CD4-positive, alpha-beta T cell (primary cell): Measurements from ENCODE around the gene SPTBN4. TPM values are rescaled to one million over a fixed set of nuclear protein-coding genes. Genes with fewer than 3 reads are reported as not detected.

Source experiments
- ATAC-seq: fragments of 200-7000 bp; cut with Tn5 transposase; one replicate; pipeline ENCODE4 v1.10.0; 2022; ENCODE audit warnings: mild to moderate bottlenecking; ENCODE audit not compliant: poor library complexity
- CTCF ChIA-PET: fragments of 350-600 bp; sonication (Branson Sonifier 250); formaldehyde crosslinking; loops from one replicate; lab custom pipeline; 2021; ENCODE audit warnings: antibody characterized with exemption, inconsistent platforms; lab: Charles Lee
- POLR2A ChIA-PET: fragments of 350-600 bp; sonication (Branson Sonifier 250); formaldehyde crosslinking; loops from one replicate; lab custom pipeline; 2021; ENCODE audit warnings: antibody characterized with exemption, inconsistent platforms; lab: Charles Lee
- DNase-seq, 14 experiments: peaks; one replicate each; pipeline ENCODE4 v3.0.0-alpha.2; 2013 to 2020; ENCODE audit warnings: mixed read lengths in 2 of 14
- H3K27ac ChIP-seq, 2 donors: one replicate each; pipeline versions ENCODE4 v1.5.1 to v1.7.0; 2013; ENCODE audit warnings: low read length in 2 of 2, low read depth in 1 of 2, mild to moderate bottlenecking in 1 of 2
- H3K27me3 ChIP-seq, 2 experiments: 1 replicate in 1 of 2; 2 replicates in 1 of 2; pipeline versions ENCODE4 v1.6.1 to v1.7.0; 2013; ENCODE audit warnings: low read length in 2 of 2, control low read depth in 1 of 2, mild to moderate bottlenecking in 1 of 2, moderate library complexity in 1 of 2; ENCODE audit not compliant: insufficient read depth in 2 of 2, control insufficient read depth in 1 of 2
- H3K36me3 ChIP-seq: one replicate; pipeline ENCODE4 v1.6.1; 2013; ENCODE audit warnings: low read length, control low read depth; ENCODE audit not compliant: insufficient read depth
- H3K4me1 ChIP-seq: one replicate; pipeline ENCODE4 v1.6.1; 2013; ENCODE audit warnings: low read length, control low read depth; ENCODE audit not compliant: insufficient read depth
- H3K4me3 ChIP-seq: one replicate; pipeline ENCODE4 v1.5.1; 2013; ENCODE audit warnings: mild to moderate bottlenecking, low read length, moderate library complexity
- H3K9me3 ChIP-seq, 2 experiments: 1 replicate in 1 of 2; 2 replicates in 1 of 2; pipeline versions ENCODE4 v1.6.1 to v1.7.0; 2013; ENCODE audit warnings: low read length in 2 of 2, mild to moderate bottlenecking in 2 of 2, control low read depth in 1 of 2, moderate library complexity in 1 of 2; ENCODE audit not compliant: control insufficient read depth in 1 of 2, insufficient read depth in 1 of 2
- H3K27ac Mint-ChIP-seq: one replicate; pipeline ENCODE4 v1.8.0; 2020; ENCODE audit warnings: mixed read lengths
- H3K27me3 Mint-ChIP-seq: one replicate; pipeline ENCODE4 v1.8.0; 2021; ENCODE audit warnings: mixed read lengths
- H3K36me3 Mint-ChIP-seq: one replicate; pipeline ENCODE4 v1.8.0; 2021; ENCODE audit warnings: low read depth, mixed read lengths
- H3K4me1 Mint-ChIP-seq: one replicate; pipeline ENCODE4 v1.8.0; 2021; ENCODE audit warnings: low read depth, mixed read lengths
- H3K4me3 Mint-ChIP-seq: one replicate; pipeline ENCODE4 v1.8.0; 2020; ENCODE audit warnings: mild to moderate bottlenecking, mixed read lengths
- H3K9me3 Mint-ChIP-seq: one replicate; pipeline ENCODE4 v1.8.0; 2020; ENCODE audit warnings: mixed read lengths
- CTCF ChIP-seq: fragments of 200-600 bp; IDR thresholded peaks from one replicate; pipeline ENCODE4 v1.8.0; 2022; ENCODE audit warnings: antibody characterized with exemption, mild to moderate bottlenecking
- intact Hi-C, 2 experiments: fragments of 100-400 bp; cut with DNase I in 1 of 2; cut with micrococcal nuclease in 1 of 2; formaldehyde crosslinking; loops; one replicate each; pipeline versions ENCODE4 v1.15.1 to v1.9.0; 2023 to 2025; cut with DNase I, micrococcal nuclease
- total RNA-seq, 174 experiments: library from RNA in 2 of 174; stranded (reverse) in 2 of 174; gene quantifications; one replicate each; pipeline ENCODE4 v1.2.3 and lab custom pipeline; 2021 to 2026

SPTBN4 gene
- total RNA-seq, 2 experiments from 2014 or later: 0.59 to 0.88 TPM

GRCh38 chr19:40457953-40458596 lies 8.7 kb upstream of the SPTBN4 start:
- no peak overlapping the region for H3K4me3 ChIP-seq
- Mint-ChIP-seq H3K9me3 (no peaks in the 10 kb centered on the region), H3K4me1 (peaks cover 3% of the 10 kb centered on the region), H3K27ac (no peak overlapping the region), H3K4me3 (no peak overlapping the region), H3K36me3 (no peaks in the 10 kb centered on the region), H3K27me3 (no peaks in the 10 kb centered on the region)
- no peak for TF ChIP-seq CTCF
- ATAC-seq (no peak), DNase-seq (no peak)
- H3K36me3 ChIP-seq: no peaks in the 10 kb centered on the region
- intact Hi-C loops: no loop called here
- H3K4me1 ChIP-seq: no peaks in the 10 kb centered on the region
- no peaks in the 10 kb centered on the region for H3K27me3 ChIP-seq
- H3K27ac ChIP-seq: no peak overlapping the region
- CTCF ChIA-PET: no interaction called here
- H3K9me3 ChIP-seq: no peaks in the 10 kb centered on the region
- POLR2A ChIA-PET: no interaction called here

- Histone ChIP-seq H3K4me1 (no peaks in the 10 kb centered on the region), H3K27me3 (no peaks in the 10 kb centered on the region), H3K27ac (no peak overlapping the region), H3K4me3 (no peak overlapping the region), H3K36me3 (no peaks in the 10 kb centered on the region), H3K9me3 (no peaks in the 10 kb centered on the region)
- intact Hi-C loops: no loop called here
- CTCF ChIA-PET: no interaction called here
- Mint-ChIP-seq H3K27ac (no peak overlapping the region), H3K4me1 (peaks cover 4% of the 10 kb centered on the region), H3K9me3 (no peaks in the 10 kb centered on the region), H3K27me3 (no peaks in the 10 kb centered on the region), H3K36me3 (no peaks in the 10 kb centered on the region), H3K4me3 (no peak overlapping the region)
- ATAC-seq (no peak), DNase-seq (no peak)
- POLR2A ChIA-PET: no interaction called here
- no peak for TF ChIP-seq CTCF
Measured at GRCh38 chr19:40458597-40458974, 8.2 kb upstream of the SPTBN4 start.

- POLR2A ChIA-PET: no interaction called here
Measured at GRCh38 chr19:40460185-40460584, 6.6 kb upstream of the SPTBN4 start.

More at GRCh38 chr19:40460185-40460584, 6.6 kb upstream of the SPTBN4 start:
- H3K36me3 Mint-ChIP-seq: no peaks in the 10 kb centered on the region
- Histone ChIP-seq H3K27ac (no peak overlapping the region), H3K27me3 (no peaks in the 10 kb centered on the region), H3K4me1 (peaks cover 12% of the 10 kb centered on the region), H3K36me3 (no peaks in the 10 kb centered on the region), H3K9me3 (no peaks in the 10 kb centered on the region), H3K4me3 (no peak overlapping the region)
- no peak for TF ChIP-seq CTCF
- H3K4me1 Mint-ChIP-seq: peaks cover 14% of the 10 kb centered on the region
- CTCF ChIA-PET: no interaction called here
- H3K4me3 Mint-ChIP-seq: no peak overlapping the region
- no peaks in the 10 kb centered on the region for H3K9me3 Mint-ChIP-seq
- no peak overlapping the region for H3K27ac Mint-ChIP-seq
- DNase-seq: no peak
- intact Hi-C loops: loop anchor here (10.0 kb wide), 2 partner anchors 55 to 295 kb away; partner anchors contain the start of genes ACTMAP (in 1 of the 2) and SNRPA (in 1 of the 2)
- H3K27me3 Mint-ChIP-seq: no peaks in the 10 kb centered on the region
- no peak for ATAC-seq
